Common myeloid progenitor, CD34-positive (primary cell): ENCODE measurements around the gene GTF2E1.

Experiments used
- CTCF ChIA-PET: fragments of 350-600 bp; sonication (Branson Sonifier 250); formaldehyde crosslinking; loops from one replicate; lab custom pipeline; 2021; ENCODE audit warnings: antibody characterized with exemption; lab: Charles Lee
- POLR2A ChIA-PET: fragments of 350-600 bp; sonication (Branson Sonifier 250); formaldehyde crosslinking; loops from one replicate; lab custom pipeline; 2021; ENCODE audit warnings: antibody characterized with exemption; lab: Charles Lee
- DNase-seq, 3 donors: peaks; one replicate each; pipeline versions ENCODE4 v3.0.0 to v3.0.0-alpha.2; 2013
- H3K27ac ChIP-seq, 2 experiments: 1 replicate in 1 of 2; 2 replicates in 1 of 2; pipeline ENCODE4 v1.7.0; 2013; ENCODE audit warnings: inconsistent platforms in 2 of 2, low read length in 2 of 2, mild to moderate bottlenecking in 2 of 2, low read depth in 1 of 2, moderate library complexity in 1 of 2; ENCODE audit not compliant: severe bottlenecking in 2 of 2, insufficient read depth in 1 of 2, poor library complexity in 1 of 2
- H3K27me3 ChIP-seq, 5 experiments: replicated peaks in 2 of 5; 1 replicate in 3 of 5; 2 replicates in 2 of 5; pipeline versions ENCODE4 v1.6.1 to v1.7.0; 2013; ENCODE audit warnings: low read length in 4 of 5, mild to moderate bottlenecking in 2 of 5, moderate library complexity in 2 of 5, inconsistent platforms in 1 of 5; ENCODE audit not compliant: insufficient read depth in 5 of 5, control insufficient read depth in 4 of 5
- H3K36me3 ChIP-seq, 4 experiments: 1 replicate in 2 of 4; 2 replicates in 2 of 4; pipeline versions ENCODE4 v1.6.1 to v1.7.0; 2013; ENCODE audit warnings: low read length in 3 of 4, control low read depth in 1 of 4, mild to moderate bottlenecking in 1 of 4; ENCODE audit not compliant: control insufficient read depth in 4 of 4, insufficient read depth in 4 of 4
- H3K4me1 ChIP-seq, 4 experiments: 1 replicate in 3 of 4; 2 replicates in 1 of 4; pipeline versions ENCODE4 v1.6.1 to v1.7.1; 2013; ENCODE audit warnings: low read length in 3 of 4, mild to moderate bottlenecking in 3 of 4, control low read depth in 1 of 4, inconsistent platforms in 1 of 4, moderate library complexity in 1 of 4; ENCODE audit not compliant: control insufficient read depth in 4 of 4, insufficient read depth in 4 of 4; ENCODE audit errors: control extremely low read depth in 1 of 4
- H3K4me3 ChIP-seq, 7 experiments: 1 replicate in 4 of 7; 2 replicates in 3 of 7; pipeline versions ENCODE4 v1.5.1 to v1.7.0; 2013; ENCODE audit warnings: mild to moderate bottlenecking in 7 of 7, low read length in 6 of 7, moderate library complexity in 6 of 7, inconsistent platforms in 2 of 7, low read depth in 2 of 7, control low read depth in 1 of 7; ENCODE audit not compliant: insufficient read depth in 4 of 7, control insufficient read depth in 1 of 7; ENCODE audit errors: extremely low read depth in 1 of 7
- H3K9me3 ChIP-seq, 5 experiments: 1 replicate in 4 of 5; 2 replicates in 1 of 5; pipeline versions ENCODE4 v1.6.1 to v1.7.1; 2013; ENCODE audit warnings: low read length in 4 of 5, mild to moderate bottlenecking in 2 of 5, inconsistent platforms in 1 of 5, low read depth in 1 of 5, moderate library complexity in 1 of 5; ENCODE audit not compliant: control insufficient read depth in 4 of 5, insufficient read depth in 2 of 5; ENCODE audit errors: control extremely low read depth in 1 of 5
- WGBS: methylation state at CpG from one replicate; pipeline ENCODE4 v1.1.5; 2013; ENCODE audit not compliant: insufficient coverage; 5-methylcytosine and 5-hydroxymethylcytosine counted together

The GTF2E1 gene

DNA sequence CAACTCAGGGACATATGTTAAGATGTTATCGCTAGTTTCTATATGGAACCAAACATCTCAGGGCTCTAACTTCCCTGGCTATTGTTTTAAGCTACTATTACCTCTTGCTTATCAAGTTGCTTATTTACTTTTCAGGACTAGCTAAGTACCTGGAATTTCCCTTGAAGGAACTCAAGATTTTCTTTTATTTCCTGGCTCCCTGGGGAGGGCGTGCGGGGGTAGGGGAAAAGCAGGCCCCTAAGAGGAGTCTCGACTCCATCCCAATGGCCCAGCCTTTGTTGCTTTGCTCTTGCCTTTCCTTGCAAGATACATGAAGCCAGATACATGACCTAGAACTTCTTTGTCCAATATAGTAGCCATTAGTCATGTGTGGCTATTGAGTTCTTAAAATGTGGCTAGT lies 88.5 kb downstream of the GTF2E1 start:
- Histone ChIP-seq H3K4me1 (no peaks in the 10 kb centered on the region), H3K27me3 (peaks cover 0 to 8% (median 2%) of the 10 kb centered on the region in 5 experiments), H3K4me3 (no peak overlapping the region), H3K36me3 (no peaks in the 10 kb centered on the region), H3K9me3 (no peaks in the 10 kb centered on the region), H3K27ac (no peak overlapping the region)
- ChIA-PET CTCF (no interaction called here), POLR2A (interaction anchor here (0.6 kb wide), 1 partner anchor 12 kb away, joined by 4 read pairs; no protein-coding TSS in a partner anchor)
- no peak for DNase-seq
- 94% methylated on average over 4 of the region's 4 CpGs for WGBS
